Uterus (tissue), 4 donors: ENCODE results near the gene FBXW12. TPM values are rescaled to one million over a fixed set of nuclear protein-coding genes. Genes with fewer than 3 reads are reported as not detected.

Experiments
- DNase-seq, 2 donors: peaks; one replicate each; pipeline ENCODE4 v3.0.0-alpha.2; 2019 to 2020
- H3K27ac ChIP-seq, 2 donors: fragments of 200-600 bp; sonication (generic); 1 replicate in 1 of 2; 2 replicates in 1 of 2; pipeline ENCODE4 v1.5.1; 2016 to 2018
- H3K27me3 ChIP-seq, 2 donors: fragments of 200-600 bp; sonication (generic); one replicate each; pipeline ENCODE4 v1.5.1; 2018 to 2019; ENCODE audit warnings: control low read depth in 1 of 2
- H3K36me3 ChIP-seq, 2 donors: fragments of 200-600 bp; sonication (generic); one replicate each; pipeline ENCODE4 v1.5.1; 2019; ENCODE audit warnings: control low read depth in 1 of 2
- H3K4me1 ChIP-seq, 2 donors: fragments of 200-600 bp; sonication (generic); one replicate each; pipeline ENCODE4 v1.5.1; 2018 to 2019; ENCODE audit warnings: control low read depth in 1 of 2
- H3K4me3 ChIP-seq, 2 donors: fragments of 200-600 bp; sonication (generic); 1 replicate in 1 of 2; 2 replicates in 1 of 2; pipeline ENCODE4 v1.5.1; 2018 to 2019; ENCODE audit warnings: mild to moderate bottlenecking in 1 of 2
- H3K9me3 ChIP-seq, 2 donors: fragments of 200-600 bp; sonication (generic); one replicate each; pipeline ENCODE4 v1.5.1; 2019; ENCODE audit warnings: control low read depth in 1 of 2
- POLR2A ChIP-seq, 2 donors: fragments of 450-650 bp; IDR thresholded peaks; one replicate each; pipeline ENCODE4 v1.6.1; 2016; ENCODE audit warnings: antibody characterized with exemption in 2 of 2, mild to moderate bottlenecking in 1 of 2, moderate library complexity in 1 of 2
- intact Hi-C: fragments of 100-400 bp; cut with DNase I; formaldehyde crosslinking; loops from one replicate; pipeline ENCODE4 v1.15.1; 2023; ENCODE audit warnings: low total_unique reads
- total RNA-seq, 4 donors: library from RNA; depleted of rRNA in 3 of 4; stranded (reverse); fragments of >200 nt in 3 of 4; gene quantifications; one replicate each; pipeline versions ENCODE4 v1.1.0 to v1.2.4, GENCODE V29; 2014 to 2023
- TF ChIP-seq, protein P1 (sequence below), 4 experiments: fragments of 200-600 bp in 2 of 4; fragments of 450-650 bp in 2 of 4; sonication (generic) in 2 of 4; IDR thresholded peaks; one replicate each; pipeline ENCODE4 v1.5.1; 2016 to 2019; ENCODE audit warnings: antibody characterized with exemption in 4 of 4, mild to moderate bottlenecking in 2 of 4, moderate library complexity in 1 of 4
- donor health status: DM: yes; HTN: yes; CAD: no.

FBXW12 gene
- total RNA-seq, 4 donors from 2014 or later, result 0.37 to 0.55 TPM; not detected in 2

- H3K36me3 ChIP-seq, result no peaks in the 10 kb centered on the region
- no peak for DNase-seq
- H3K4me3 ChIP-seq, result no peak overlapping the region
- no peak for TF ChIP-seq POLR2A (IDR thresholded peaks at IDR 0.05)
- TF ChIP-seq, protein P1, sequence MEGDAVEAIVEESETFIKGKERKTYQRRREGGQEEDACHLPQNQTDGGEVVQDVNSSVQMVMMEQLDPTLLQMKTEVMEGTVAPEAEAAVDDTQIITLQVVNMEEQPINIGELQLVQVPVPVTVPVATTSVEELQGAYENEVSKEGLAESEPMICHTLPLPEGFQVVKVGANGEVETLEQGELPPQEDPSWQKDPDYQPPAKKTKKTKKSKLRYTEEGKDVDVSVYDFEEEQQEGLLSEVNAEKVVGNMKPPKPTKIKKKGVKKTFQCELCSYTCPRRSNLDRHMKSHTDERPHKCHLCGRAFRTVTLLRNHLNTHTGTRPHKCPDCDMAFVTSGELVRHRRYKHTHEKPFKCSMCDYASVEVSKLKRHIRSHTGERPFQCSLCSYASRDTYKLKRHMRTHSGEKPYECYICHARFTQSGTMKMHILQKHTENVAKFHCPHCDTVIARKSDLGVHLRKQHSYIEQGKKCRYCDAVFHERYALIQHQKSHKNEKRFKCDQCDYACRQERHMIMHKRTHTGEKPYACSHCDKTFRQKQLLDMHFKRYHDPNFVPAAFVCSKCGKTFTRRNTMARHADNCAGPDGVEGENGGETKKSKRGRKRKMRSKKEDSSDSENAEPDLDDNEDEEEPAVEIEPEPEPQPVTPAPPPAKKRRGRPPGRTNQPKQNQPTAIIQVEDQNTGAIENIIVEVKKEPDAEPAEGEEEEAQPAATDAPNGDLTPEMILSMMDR (IDR thresholded peaks at IDR 0.05), result no peak
- no peak overlapping the region for H3K27ac ChIP-seq
- H3K9me3 ChIP-seq, result no peaks in the 10 kb centered on the region
- intact Hi-C loops, result no loop called here
- no peaks in the 10 kb centered on the region for H3K4me1 ChIP-seq
- H3K27me3 ChIP-seq, result no peaks in the 10 kb centered on the region
Observed at GRCh38 chr3:48338635-48339034, 33.4 kb upstream of the FBXW12 start.

GRCh38 chr3:48343432-48343831 lies 28.6 kb upstream of the FBXW12 start:
- Histone ChIP-seq H3K4me3 (no peak overlapping the region), H3K4me1 (no peaks in the 10 kb centered on the region), H3K9me3 (no peaks in the 10 kb centered on the region), H3K27me3 (no peaks in the 10 kb centered on the region), H3K36me3 (no peaks in the 10 kb centered on the region), H3K27ac (no peak overlapping the region)
- no peak for TF ChIP-seq POLR2A (IDR thresholded peaks at IDR 0.05)
- TF ChIP-seq, protein P1 (IDR thresholded peaks at IDR 0.05), result no peak
- DNase-seq, result no peak
- intact Hi-C loops, result no loop called here

DNA sequence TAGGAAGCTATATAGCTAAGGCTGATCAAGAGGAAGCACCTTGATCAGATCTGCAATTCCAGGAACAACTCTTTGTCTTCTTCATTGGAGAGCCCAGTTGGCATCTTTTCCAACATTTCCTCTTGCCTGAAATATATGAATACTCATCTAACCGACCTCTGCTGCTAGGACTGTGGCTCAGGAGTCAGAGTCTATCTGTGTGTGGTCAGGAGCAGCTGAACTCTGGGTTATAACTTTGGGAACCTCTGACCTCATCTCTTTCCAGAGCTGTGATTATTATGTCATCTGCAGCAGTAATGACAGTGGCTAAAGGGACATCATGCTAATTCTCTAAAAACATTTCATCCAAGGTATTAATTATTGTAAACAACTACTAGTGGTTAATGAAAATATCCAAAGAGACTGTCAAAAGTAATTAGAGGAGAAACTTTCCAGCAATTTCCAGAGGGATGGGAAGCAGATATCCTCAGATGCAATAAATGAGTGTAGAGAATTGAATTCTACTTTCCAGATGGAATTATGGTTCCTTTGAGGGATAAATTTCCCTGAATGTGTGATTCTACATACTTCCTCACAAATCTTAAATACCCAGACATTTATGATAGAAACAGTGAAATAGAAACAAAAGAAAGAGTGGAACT lies 27.0 kb upstream of the FBXW12 start:
- Histone ChIP-seq H3K9me3 (no peaks in the 10 kb centered on the region), H3K27me3 (no peaks in the 10 kb centered on the region), H3K4me1 (no peaks in the 10 kb centered on the region), H3K36me3 (no peaks in the 10 kb centered on the region), H3K27ac (no peak overlapping the region), H3K4me3 (no peak overlapping the region)
- TF ChIP-seq, protein P1 (IDR thresholded peaks at IDR 0.05), result no peak
- TF ChIP-seq POLR2A (IDR thresholded peaks at IDR 0.05), result no peak
- intact Hi-C loops, result no loop called here
- no peak for DNase-seq

DNA sequence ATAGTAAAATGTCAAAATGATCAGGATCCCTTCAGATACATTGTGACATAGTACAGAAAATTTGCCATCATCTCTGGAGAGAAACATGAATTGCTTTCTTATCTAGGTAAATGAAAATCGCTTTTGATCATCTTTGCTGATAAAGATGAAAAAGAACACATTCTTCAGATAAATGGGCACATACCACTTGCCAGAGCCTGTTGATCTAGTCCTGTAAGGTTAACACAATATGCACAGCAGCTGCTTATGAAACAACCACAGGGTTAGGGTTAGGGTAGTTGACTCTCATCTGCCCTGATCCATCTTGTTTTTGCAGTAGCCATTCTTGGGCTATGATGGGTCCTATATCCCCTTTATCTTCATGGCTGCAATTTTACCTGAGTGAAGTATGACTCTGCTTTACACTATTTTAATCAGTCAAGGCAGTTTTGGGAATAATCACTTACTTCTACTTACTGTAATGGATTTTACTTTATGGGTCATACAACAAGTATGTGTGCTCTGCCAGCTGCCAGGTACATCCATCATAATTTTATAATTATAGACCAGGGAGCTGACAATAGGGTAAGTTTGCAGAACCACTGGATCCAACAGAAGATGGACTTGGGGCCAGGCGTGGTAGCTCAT lies 26.0 kb upstream of the FBXW12 start:
- Histone ChIP-seq H3K9me3 (no peaks in the 10 kb centered on the region), H3K36me3 (no peaks in the 10 kb centered on the region), H3K27me3 (no peaks in the 10 kb centered on the region), H3K4me1 (no peaks in the 10 kb centered on the region), H3K4me3 (no peak overlapping the region), H3K27ac (no peak overlapping the region)
- intact Hi-C loops, result no loop called here
- no peak for DNase-seq
- no peak for TF ChIP-seq POLR2A (IDR thresholded peaks at IDR 0.05)
- TF ChIP-seq, protein P1 (IDR thresholded peaks at IDR 0.05), result no peak

DNA sequence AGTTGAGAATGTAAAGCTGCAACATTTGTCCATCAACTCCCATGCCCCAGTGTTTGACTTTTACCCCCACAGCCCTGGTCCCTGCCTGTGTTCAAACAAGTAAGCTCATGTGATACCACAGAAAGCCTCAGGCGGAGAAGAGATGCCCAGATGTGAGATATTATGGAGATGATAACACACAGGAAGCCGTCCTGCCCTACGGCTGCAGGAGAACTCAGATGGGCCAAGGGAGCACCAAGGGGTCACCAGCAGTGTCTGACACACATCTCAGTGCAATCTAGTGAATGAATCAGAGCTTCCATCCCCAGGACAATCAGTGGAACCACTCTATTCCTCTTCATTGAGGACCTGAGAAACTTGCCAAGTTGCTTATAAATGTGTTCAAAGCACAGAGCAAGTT lies 24.5 kb upstream of the FBXW12 start:
- no peak overlapping the region for H3K4me3 ChIP-seq
- H3K36me3 ChIP-seq, result no peaks in the 10 kb centered on the region
- intact Hi-C loops, result no loop called here
- H3K9me3 ChIP-seq, result no peaks in the 10 kb centered on the region
- H3K4me1 ChIP-seq, result no peaks in the 10 kb centered on the region
- TF ChIP-seq, protein P1 (IDR thresholded peaks at IDR 0.05), result no peak
- TF ChIP-seq POLR2A (IDR thresholded peaks at IDR 0.05), result no peak
- DNase-seq, result no peak
- no peak overlapping the region for H3K27ac ChIP-seq
- H3K27me3 ChIP-seq, result no peaks in the 10 kb centered on the region
